Sigmoid colon (tissue), 4 donors: ENCODE results near the gene IL6ST.

ENCODE experiments used
- EP300 ChIP-seq, 4 donors: sonication (generic); formaldehyde crosslinking; IDR thresholded peaks; one replicate each; pipeline ENCODE4 v1.6.1; 2017; ENCODE audit warnings: antibody characterized with exemption in 4 of 4
- POLR2A ChIP-seq, 2 donors: fragments of 450-650 bp; IDR thresholded peaks; one replicate each; pipeline ENCODE4 v1.6.1; 2016; ENCODE audit warnings: antibody characterized with exemption in 2 of 2, mild to moderate bottlenecking in 2 of 2, moderate library complexity in 2 of 2
- TF ChIP-seq, protein P1 (sequence below), 4 experiments: fragments of 450-650 bp in 3 of 4; fragments of 200-600 bp in 1 of 4; IDR thresholded peaks; one replicate each; pipeline ENCODE4 v1.5.1; 2016 to 2019; ENCODE audit warnings: antibody characterized with exemption in 4 of 4, mild to moderate bottlenecking in 3 of 4, moderate library complexity in 2 of 4

DNA sequence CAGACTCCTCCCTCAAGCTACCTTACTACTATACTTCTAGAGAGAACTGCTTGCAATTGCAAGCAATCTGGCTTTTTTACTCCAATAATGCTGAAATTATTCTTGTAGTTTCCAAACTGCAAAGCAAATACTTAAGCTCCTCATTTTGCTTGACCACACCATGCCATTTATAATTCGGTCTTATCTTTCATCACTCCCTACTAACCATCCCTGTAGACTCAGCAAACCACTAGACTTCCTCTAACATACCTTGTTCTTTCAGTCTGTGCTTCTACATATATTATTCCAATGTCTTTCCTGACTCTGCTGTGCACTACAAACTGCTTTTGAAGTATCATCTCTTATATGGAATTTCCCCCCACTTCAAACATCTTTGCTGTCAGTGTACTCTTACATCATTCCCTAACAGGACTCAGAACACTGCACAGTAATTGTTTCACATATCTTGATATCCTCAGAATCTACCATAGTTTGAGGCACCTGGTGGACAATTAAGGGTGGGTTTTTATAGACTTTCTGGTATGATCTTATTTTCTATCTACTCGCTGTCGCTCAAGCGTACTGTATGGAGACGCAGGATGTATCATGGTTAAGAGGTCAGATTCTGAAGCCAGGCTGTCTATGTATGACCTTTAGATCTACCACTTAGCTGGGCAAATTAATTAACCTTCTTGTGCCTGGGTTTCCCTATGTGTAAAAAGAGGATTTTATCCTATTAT lies 2.8 kb downstream of the IL6ST start:
- TF ChIP-seq EP300 (IDR thresholded peaks at IDR 0.05): no peak
- TF ChIP-seq, protein P1, sequence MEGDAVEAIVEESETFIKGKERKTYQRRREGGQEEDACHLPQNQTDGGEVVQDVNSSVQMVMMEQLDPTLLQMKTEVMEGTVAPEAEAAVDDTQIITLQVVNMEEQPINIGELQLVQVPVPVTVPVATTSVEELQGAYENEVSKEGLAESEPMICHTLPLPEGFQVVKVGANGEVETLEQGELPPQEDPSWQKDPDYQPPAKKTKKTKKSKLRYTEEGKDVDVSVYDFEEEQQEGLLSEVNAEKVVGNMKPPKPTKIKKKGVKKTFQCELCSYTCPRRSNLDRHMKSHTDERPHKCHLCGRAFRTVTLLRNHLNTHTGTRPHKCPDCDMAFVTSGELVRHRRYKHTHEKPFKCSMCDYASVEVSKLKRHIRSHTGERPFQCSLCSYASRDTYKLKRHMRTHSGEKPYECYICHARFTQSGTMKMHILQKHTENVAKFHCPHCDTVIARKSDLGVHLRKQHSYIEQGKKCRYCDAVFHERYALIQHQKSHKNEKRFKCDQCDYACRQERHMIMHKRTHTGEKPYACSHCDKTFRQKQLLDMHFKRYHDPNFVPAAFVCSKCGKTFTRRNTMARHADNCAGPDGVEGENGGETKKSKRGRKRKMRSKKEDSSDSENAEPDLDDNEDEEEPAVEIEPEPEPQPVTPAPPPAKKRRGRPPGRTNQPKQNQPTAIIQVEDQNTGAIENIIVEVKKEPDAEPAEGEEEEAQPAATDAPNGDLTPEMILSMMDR (IDR thresholded peaks at IDR 0.05): no peak
- no peak for TF ChIP-seq POLR2A (IDR thresholded peaks at IDR 0.05)
